GM12878 (cell line): ENCODE measurements around the gene EIF4E. TPM values are rescaled to one million over a fixed set of nuclear protein-coding genes. Genes with fewer than 3 reads are reported as not detected.

ENCODE experiments used
- ATAC-seq: fragments of 200-7000 bp; cut with Tn5 transposase; 3 replicates; pipeline ENCODE4 v1.9.1; 2020; ENCODE audit warnings: mild to moderate bottlenecking, moderate library complexity
- BruUV-seq: library from RNA; stranded (reverse); fragments of 400-500 nt; replicated peaks from 2 replicates; lab custom pipeline; 2021; lab: Mats Ljungman, UMichigan
- CTCF ChIA-PET: fragments of 300-600 bp; sonication (Branson Sonifier 250); formaldehyde crosslinking; extraction: SDS; loops from one replicate; lab custom pipeline; 2021; ENCODE audit warnings: inconsistent platforms; lab: Yijun Ruan, JAX
- POLR2A ChIA-PET: fragments of 350-600 bp; formaldehyde crosslinking; extraction: SDS; loops from one replicate; lab custom pipeline; 2021; ENCODE audit warnings: inconsistent platforms; lab: Charles Lee
- RAD21 ChIA-PET: fragments of 300-600 bp; sonication (Branson Sonifier 250); formaldehyde crosslinking; loops from one replicate; lab custom pipeline; 2023; ENCODE audit warnings: antibody characterized with exemption; ENCODE audit not compliant: unreplicated experiment; lab: Charles Lee
- SMC1A ChIA-PET: fragments of 300-600 bp; sonication (Branson Sonifier 250); formaldehyde crosslinking; loops from one replicate; lab custom pipeline; 2023; ENCODE audit not compliant: unreplicated experiment, uncharacterized antibody; lab: Charles Lee
- DNase-seq: peaks from one replicate; pipeline ENCODE4 v3.0.0-alpha.2; 2011; ENCODE audit warnings: low read depth, low spot score
- FAIRE-seq: peaks from 3 replicates; lab custom pipeline; 2011; peaks lifted over from hg19 to GRCh38; lab: Jason Lieb, UNC
- H2AFZ ChIP-seq: 2 replicates; pipeline ENCODE4 v1.6.0; 2011; ENCODE audit warnings: low read depth, low read length, control low read depth; ENCODE audit not compliant: control insufficient read depth
- H3K27ac ChIP-seq: 2 replicates; pipeline ENCODE4 v1.5.1; 2011; ENCODE audit warnings: control low read depth; ENCODE audit not compliant: control insufficient read depth, insufficient read depth
- H3K27me3 ChIP-seq, 2 experiments: replicated peaks in 1 of 2; 2 replicates each; pipeline versions ENCODE4 v1.6.0 to v1.6.1; 2011; ENCODE audit warnings: low read length in 1 of 2; ENCODE audit not compliant: control insufficient read depth in 2 of 2, insufficient read depth in 2 of 2
- H3K36me3 ChIP-seq, 2 experiments: 2 replicates each; pipeline ENCODE4 v1.5.1; 2011; ENCODE audit warnings: low read length in 1 of 2; ENCODE audit not compliant: control insufficient read depth in 2 of 2, insufficient read depth in 2 of 2
- H3K4me1 ChIP-seq: 2 replicates; pipeline ENCODE4 v1.6.1; 2011; ENCODE audit warnings: mild to moderate bottlenecking, low read length, moderate library complexity, mixed read lengths; ENCODE audit not compliant: control insufficient read depth, insufficient read depth
- H3K4me2 ChIP-seq: 2 replicates; pipeline ENCODE4 v1.6.0; 2011; ENCODE audit warnings: control low read depth; ENCODE audit not compliant: control insufficient read depth, insufficient read depth
- H3K4me3 ChIP-seq: fragments of 200-600 bp; sonication (generic); 2 replicates; pipeline ENCODE4 v1.5.1; 2016
- H3K79me2 ChIP-seq: 2 replicates; pipeline ENCODE4 v1.6.0; 2011; ENCODE audit warnings: low read length; ENCODE audit not compliant: control insufficient read depth, insufficient read depth
- H3K9ac ChIP-seq: 2 replicates; pipeline ENCODE4 v1.8.0; 2011; ENCODE audit warnings: low read length, control low read depth, mixed read lengths; ENCODE audit not compliant: control insufficient read depth, insufficient read depth
- H3K9me3 ChIP-seq: replicated peaks from 3 replicates; pipeline ENCODE4 v1.5.1; 2011; ENCODE audit warnings: mild to moderate bottlenecking, low read length; ENCODE audit not compliant: control insufficient read depth, insufficient read depth
- H4K20me1 ChIP-seq: 2 replicates; pipeline ENCODE4 v1.6.0; 2011; ENCODE audit not compliant: control insufficient read depth, insufficient read depth
- E4F1 ChIP-seq: fragments of 450-650 bp; IDR thresholded peaks from 2 replicates; pipeline ENCODE4 v1.6.1; 2018; ENCODE audit warnings: borderline replicate concordance, mild to moderate bottlenecking; ENCODE audit not compliant: partially characterized antibody
- EED ChIP-seq: sonication (generic); IDR thresholded peaks from 2 replicates; pipeline ENCODE4 v1.6.1; 2016; ENCODE audit warnings: antibody characterized with exemption, low read depth
- FOXK2 ChIP-seq: fragments of 450-650 bp; IDR thresholded peaks from 2 replicates; pipeline ENCODE4 v1.6.1; 2017; ENCODE audit warnings: mild to moderate bottlenecking, moderate library complexity
- KAT2A ChIP-seq: conservative IDR thresholded peaks from 2 replicates; pipeline ENCODE4 v1.6.1; 2011; ENCODE audit warnings: low read depth, low read length; ENCODE audit not compliant: control insufficient read depth
- ZZZ3 ChIP-seq: IDR thresholded peaks from 2 replicates; pipeline ENCODE4 v1.6.1; 2011; ENCODE audit warnings: low read depth; ENCODE audit not compliant: control insufficient read depth, insufficient read length
- in situ Hi-C: fragments of 300-500 bp; cut with MboI; formaldehyde crosslinking; loops from 9 replicates; pipeline ENCODE4 v1.14.3; 2018; ENCODE audit warnings: mixed read lengths
- intact Hi-C: fragments of 100-400 bp; cut with micrococcal nuclease; formaldehyde crosslinking; loops from one replicate; pipeline ENCODE4 v1.14.2; 2022; ENCODE audit not compliant: unreplicated experiment
- polyA plus RNA-seq, 11 experiments: library from polyadenylated mRNA; depleted of rRNA in 4 of 11; unstranded in 6 of 11; stranded (reverse) in 5 of 11; fragments of >200 nt; fragmentation: Nextera tagmentation in 4 of 11; fragmentation: Illumina TruSeq in 1 of 11; extraction: Ambion mirVana in 4 of 11; extraction: Trizol in 1 of 11; gene quantifications; 1 replicate in 1 of 11; 2 replicates in 10 of 11; pipeline versions ENCODE4 v1.2.1 to v1.2.3, GENCODE V29; 2011 to 2016; ENCODE audit warnings: inconsistent platforms in 2 of 11, missing spikeins in 2 of 11, low read depth in 1 of 11
- total RNA-seq, 4 experiments: library from RNA; depleted of rRNA in 3 of 4; stranded (reverse); fragments of >200 nt in 3 of 4; fragmentation: Illumina TruSeq in 1 of 4; extraction: Trizol in 1 of 4; gene quantifications; 2 replicates each; pipeline versions ENCODE4 v1.2.1 to v1.2.3, GENCODE V29; 2013 to 2021
- TF ChIP-seq, protein P1 (sequence below): IDR thresholded peaks from 2 replicates; pipeline ENCODE4 v1.6.1; 2011; ENCODE audit warnings: mild to moderate bottlenecking, low read depth, low read length, moderate library complexity; ENCODE audit not compliant: insufficient replicate concordance

Gene EIF4E
- total and polyA plus RNA-seq, 10 of the 15 experiments (the other 5 are each of a cell fraction or from before 2014, with no cell fraction given) = 104 to 372 (median 163) TPM

DNA sequence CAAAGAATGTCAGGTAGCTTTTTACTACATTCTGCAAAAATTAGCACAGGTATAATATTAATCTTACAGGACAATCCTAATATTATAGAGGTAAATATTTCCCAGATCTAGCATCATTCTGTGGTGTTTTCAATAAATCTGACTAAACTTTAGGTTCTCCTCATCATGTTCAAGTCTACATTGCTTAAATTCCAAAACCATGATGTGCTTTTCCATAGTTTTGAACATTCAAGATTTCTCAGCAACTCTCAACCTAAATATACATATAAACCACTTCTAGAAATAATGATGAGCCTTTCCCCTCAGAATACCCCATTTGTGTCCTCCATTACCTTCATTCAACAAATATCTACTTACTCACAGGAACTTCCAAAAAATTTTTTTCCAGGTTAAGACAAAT lies 23.1 kb downstream of the EIF4E start:
- Histone ChIP-seq H3K27ac (no peak overlapping the region), H3K9me3 (no peaks in the 10 kb centered on the region), H3K4me1 (peaks cover 7% of the 10 kb centered on the region), H3K9ac (no peak overlapping the region), H2AFZ (no peak overlapping the region), H3K4me3 (no peak overlapping the region), H3K79me2 (peaks cover 90% of the 10 kb centered on the region), H3K4me2 (no peak overlapping the region), H4K20me1 (no peaks in the 10 kb centered on the region), H3K36me3 (peaks cover 0 to 13% of the 10 kb centered on the region in 2 experiments; a peak in 1 of 4 replicates), H3K27me3 (no peaks in the 10 kb centered on the region)
- CTCF ChIA-PET = no interaction called here
- ATAC-seq (no peak), DNase-seq (no peak), FAIRE-seq (no peak)
- TF ChIP-seq, protein P1, sequence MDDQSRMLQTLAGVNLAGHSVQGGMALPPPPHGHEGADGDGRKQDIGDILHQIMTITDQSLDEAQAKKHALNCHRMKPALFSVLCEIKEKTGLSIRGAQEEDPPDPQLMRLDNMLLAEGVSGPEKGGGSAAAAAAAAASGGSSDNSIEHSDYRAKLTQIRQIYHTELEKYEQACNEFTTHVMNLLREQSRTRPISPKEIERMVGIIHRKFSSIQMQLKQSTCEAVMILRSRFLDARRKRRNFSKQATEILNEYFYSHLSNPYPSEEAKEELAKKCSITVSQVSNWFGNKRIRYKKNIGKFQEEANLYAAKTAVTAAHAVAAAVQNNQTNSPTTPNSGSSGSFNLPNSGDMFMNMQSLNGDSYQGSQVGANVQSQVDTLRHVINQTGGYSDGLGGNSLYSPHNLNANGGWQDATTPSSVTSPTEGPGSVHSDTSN = no peak
- no peak for TF ChIP-seq ZZZ3
- TF ChIP-seq EED = no peak
- TF ChIP-seq KAT2A = no peak
- TF ChIP-seq E4F1 = no peak
- no peak for TF ChIP-seq FOXK2
- intact Hi-C loops = no loop called here
- no TSS peak for BruUV-seq
- SMC1A ChIA-PET = interaction anchor here (0.6 to 1.1 kb wide), 2 partner anchors 21 to 762 kb away, joined by 3 read pairs; no protein-coding TSS in a partner anchor
- RAD21 ChIA-PET = interaction anchor here (0.9 kb wide), 1 partner anchor 23 kb away, joined by 4 read pairs; the partner anchor contains the start of gene EIF4E
- in situ Hi-C loops = no loop called here
- POLR2A ChIA-PET = no interaction called here
